Testis (tissue), 3 donors: ENCODE results near the gene SH3RF1. TPM values are rescaled to one million over a fixed set of nuclear protein-coding genes. Genes with fewer than 3 reads are reported as not detected.

ENCODE experiments used
- DNase-seq: peaks from one replicate; pipeline ENCODE4 v3.0.0-alpha.2; 2019
- H3K27ac ChIP-seq, 2 donors: fragments of 200-600 bp; sonication (generic); one replicate each; pipeline ENCODE4 v1.5.1; 2019
- H3K27me3 ChIP-seq: fragments of 200-600 bp; sonication (generic); one replicate; pipeline ENCODE4 v1.5.1; 2019
- H3K36me3 ChIP-seq: fragments of 200-600 bp; sonication (generic); one replicate; pipeline ENCODE4 v1.5.1; 2017; ENCODE audit warnings: low read depth; ENCODE audit errors: missing control alignments
- H3K4me1 ChIP-seq: fragments of 200-600 bp; sonication (generic); one replicate; pipeline ENCODE4 v1.5.1; 2019
- H3K4me3 ChIP-seq, 2 donors: fragments of 200-600 bp; sonication (generic); one replicate each; pipeline ENCODE4 v1.5.1; 2017 to 2019
- H3K9me3 ChIP-seq: fragments of 200-600 bp; sonication (generic); one replicate; pipeline ENCODE4 v1.5.1; 2017
- POLR2A ChIP-seq: fragments of 450-650 bp; IDR thresholded peaks from one replicate; pipeline ENCODE4 v1.6.1; 2017; ENCODE audit warnings: antibody characterized with exemption, mild to moderate bottlenecking, moderate library complexity
- WGBS, 2 donors: methylation state at CpG; one replicate each; pipeline ENCODE4 v1.1.5; 2018; 5-methylcytosine and 5-hydroxymethylcytosine counted together
- intact Hi-C: fragments of 100-400 bp; cut with DNase I; formaldehyde crosslinking; loops from one replicate; pipeline ENCODE4 v1.15.1; 2023; ENCODE audit warnings: low total_unique reads
- polyA plus RNA-seq: library from polyadenylated mRNA; stranded (reverse); fragments of 350-450 nt; fragmentation: Illumina TruSeq; extraction: RNeasy Lipid Tissue Mini Kit (QIAGEN cat#74804); gene quantifications from one replicate; pipeline ENCODE4 v1.2.3, GENCODE V29; 2014; ENCODE audit warnings: low read depth, low replicate concordance; ENCODE audit not compliant: insufficient read depth
- total RNA-seq, 2 donors: library from RNA; depleted of rRNA; stranded (reverse); fragments of >200 nt; gene quantifications; one replicate each; pipeline ENCODE4 v1.2.3, GENCODE V29; 2016
- TF ChIP-seq, protein P1 (sequence below), 3 experiments: fragments of 450-650 bp in 2 of 3; fragments of 200-600 bp in 1 of 3; sonication (generic) in 1 of 3; IDR thresholded peaks; one replicate each; pipeline ENCODE4 v1.5.1; 2016 to 2019; ENCODE audit warnings: antibody characterized with exemption in 3 of 3, mild to moderate bottlenecking in 2 of 3, moderate library complexity in 1 of 3

Gene SH3RF1
- total and polyA plus RNA-seq, 3 donors from 2014 or later: 15.1 to 38.9 (median 26.4) TPM

DNA sequence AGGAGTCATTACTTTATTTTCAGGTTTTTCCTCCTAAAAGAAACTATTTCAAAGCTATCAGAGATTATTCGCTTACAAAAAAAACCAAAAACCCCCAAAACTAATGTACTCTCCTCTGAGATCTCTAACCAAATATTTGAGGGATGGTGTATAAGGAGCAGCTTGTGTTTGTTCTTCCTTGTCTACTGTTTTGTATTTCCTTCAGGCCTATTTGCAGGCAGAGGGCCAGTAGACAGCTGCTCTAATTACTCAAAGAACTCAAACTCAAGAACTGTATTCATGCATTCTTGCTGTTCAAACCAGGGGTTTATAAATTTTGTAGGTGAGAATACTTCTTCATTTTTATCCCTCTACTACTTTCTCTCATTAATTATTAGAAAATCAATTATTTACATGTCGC is 51.3 kb downstream of the SH3RF1 start:
- no peak overlapping the region for H3K27ac ChIP-seq
- no peak for TF ChIP-seq POLR2A
- TF ChIP-seq, protein P1, sequence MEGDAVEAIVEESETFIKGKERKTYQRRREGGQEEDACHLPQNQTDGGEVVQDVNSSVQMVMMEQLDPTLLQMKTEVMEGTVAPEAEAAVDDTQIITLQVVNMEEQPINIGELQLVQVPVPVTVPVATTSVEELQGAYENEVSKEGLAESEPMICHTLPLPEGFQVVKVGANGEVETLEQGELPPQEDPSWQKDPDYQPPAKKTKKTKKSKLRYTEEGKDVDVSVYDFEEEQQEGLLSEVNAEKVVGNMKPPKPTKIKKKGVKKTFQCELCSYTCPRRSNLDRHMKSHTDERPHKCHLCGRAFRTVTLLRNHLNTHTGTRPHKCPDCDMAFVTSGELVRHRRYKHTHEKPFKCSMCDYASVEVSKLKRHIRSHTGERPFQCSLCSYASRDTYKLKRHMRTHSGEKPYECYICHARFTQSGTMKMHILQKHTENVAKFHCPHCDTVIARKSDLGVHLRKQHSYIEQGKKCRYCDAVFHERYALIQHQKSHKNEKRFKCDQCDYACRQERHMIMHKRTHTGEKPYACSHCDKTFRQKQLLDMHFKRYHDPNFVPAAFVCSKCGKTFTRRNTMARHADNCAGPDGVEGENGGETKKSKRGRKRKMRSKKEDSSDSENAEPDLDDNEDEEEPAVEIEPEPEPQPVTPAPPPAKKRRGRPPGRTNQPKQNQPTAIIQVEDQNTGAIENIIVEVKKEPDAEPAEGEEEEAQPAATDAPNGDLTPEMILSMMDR (IDR thresholded peaks at IDR 0.05): no peak
- intact Hi-C loops: no loop called here
- H3K9me3 ChIP-seq: no peaks in the 10 kb centered on the region
- DNase-seq: peak; percentile 48
- peaks cover 3% of the 10 kb centered on the region for H3K4me1 ChIP-seq
- WGBS, 2 donors: 63 to 73% methylated on average over 2 of the region's 2 CpGs
- no peaks in the 10 kb centered on the region for H3K36me3 ChIP-seq
- H3K4me3 ChIP-seq: no peak overlapping the region
- H3K27me3 ChIP-seq: no peaks in the 10 kb centered on the region

DNA sequence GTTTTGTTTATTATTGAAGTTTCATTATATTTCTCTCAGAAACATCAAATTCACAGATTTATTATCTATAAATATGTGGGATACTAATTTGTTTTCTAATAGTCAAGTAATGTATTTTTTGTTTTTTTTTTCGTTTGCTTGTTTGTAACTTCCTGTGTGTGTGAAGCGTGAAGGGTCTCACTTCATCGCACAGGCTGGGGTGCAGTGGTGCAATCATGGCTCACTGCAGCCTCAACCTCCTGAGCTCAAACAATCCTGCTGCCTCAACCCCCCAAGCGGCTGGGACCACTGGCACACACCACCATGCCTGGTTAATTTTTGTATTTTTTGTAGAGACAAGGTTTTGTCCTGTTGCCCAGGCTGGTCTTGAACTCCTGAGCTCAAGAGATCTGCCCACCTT is 55.1 kb downstream of the SH3RF1 start:
- no peak for TF ChIP-seq POLR2A
- TF ChIP-seq, protein P1 (IDR thresholded peaks at IDR 0.05): no peak
- WGBS, 2 donors: 72 to 90% methylated on average over 4 of the region's 4 CpGs
- no peak overlapping the region for H3K27ac ChIP-seq
- peaks cover 3% of the 10 kb centered on the region for H3K4me1 ChIP-seq
- H3K9me3 ChIP-seq: no peaks in the 10 kb centered on the region
- H3K36me3 ChIP-seq: no peaks in the 10 kb centered on the region
- DNase-seq: no peak
- no peak overlapping the region for H3K4me3 ChIP-seq
- intact Hi-C loops: no loop called here
- no peaks in the 10 kb centered on the region for H3K27me3 ChIP-seq

DNA sequence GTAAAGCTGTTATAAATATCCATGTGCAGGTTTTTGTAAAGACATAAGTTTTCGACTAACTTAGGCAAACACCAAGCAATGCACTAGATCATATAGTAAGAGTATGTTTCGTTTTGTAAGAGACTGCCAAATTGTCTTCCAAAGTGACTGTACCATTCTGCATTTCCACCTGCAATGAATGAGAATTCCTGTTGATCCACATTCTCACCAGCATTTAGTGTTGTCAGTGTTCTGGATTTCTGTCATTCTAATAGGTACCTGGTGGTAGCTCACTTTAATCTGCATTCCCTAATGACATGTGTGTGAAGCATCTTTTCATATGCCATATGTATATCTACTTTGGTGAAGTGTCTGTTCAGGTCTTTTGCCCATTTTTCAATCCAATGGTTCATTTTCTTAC is 57.8 kb downstream of the SH3RF1 start:
- Histone ChIP-seq H3K27ac (no peak overlapping the region), H3K4me3 (no peak overlapping the region), H3K4me1 (no peaks in the 10 kb centered on the region), H3K9me3 (no peaks in the 10 kb centered on the region), H3K36me3 (no peaks in the 10 kb centered on the region), H3K27me3 (no peaks in the 10 kb centered on the region)
- TF ChIP-seq, protein P1 (IDR thresholded peaks at IDR 0.05): no peak
- TF ChIP-seq POLR2A: no peak
- intact Hi-C loops: no loop called here
- DNase-seq: no peak
- 61 to 67% methylated on average over 2 of the region's 2 CpGs for WGBS, 2 donors

DNA sequence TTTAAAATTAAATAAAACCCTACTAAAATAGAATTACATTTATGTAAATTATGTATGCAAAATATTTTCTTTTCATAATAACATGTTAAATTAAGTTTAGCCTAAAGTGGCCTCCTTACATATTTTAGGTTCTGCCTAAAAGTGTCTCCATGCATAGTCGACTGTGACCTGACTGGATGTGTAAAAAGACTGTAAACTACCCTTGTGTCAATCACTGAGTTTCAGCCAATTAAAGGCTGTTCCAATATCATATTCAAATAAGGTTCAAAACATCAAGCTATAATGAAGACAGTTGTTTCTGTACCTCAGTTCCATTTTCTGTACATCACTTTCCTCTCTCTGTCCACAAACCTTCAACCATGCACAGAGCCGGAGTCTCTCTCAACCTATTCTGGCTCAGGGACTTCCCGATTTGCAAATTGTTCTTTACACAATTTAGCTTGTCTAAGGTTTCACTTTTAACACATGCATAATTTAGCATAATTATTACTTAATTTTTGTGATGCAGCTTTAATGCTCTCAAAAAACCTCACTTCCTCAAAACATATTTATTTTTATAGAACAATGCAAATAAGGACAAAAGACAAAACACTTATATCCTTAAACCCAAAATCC is 60.1 kb downstream of the SH3RF1 start:
- intact Hi-C loops: no loop called here
- no peak overlapping the region for H3K27ac ChIP-seq
- no peak for DNase-seq
- no peaks in the 10 kb centered on the region for H3K36me3 ChIP-seq
- 89 to 95% methylated on average over 3 of the region's 3 CpGs for WGBS, 2 donors
- no peaks in the 10 kb centered on the region for H3K27me3 ChIP-seq
- H3K9me3 ChIP-seq: no peaks in the 10 kb centered on the region
- no peak overlapping the region for H3K4me3 ChIP-seq
- H3K4me1 ChIP-seq: no peaks in the 10 kb centered on the region
- no peak for TF ChIP-seq POLR2A
- TF ChIP-seq, protein P1 (IDR thresholded peaks at IDR 0.05): no peak

DNA sequence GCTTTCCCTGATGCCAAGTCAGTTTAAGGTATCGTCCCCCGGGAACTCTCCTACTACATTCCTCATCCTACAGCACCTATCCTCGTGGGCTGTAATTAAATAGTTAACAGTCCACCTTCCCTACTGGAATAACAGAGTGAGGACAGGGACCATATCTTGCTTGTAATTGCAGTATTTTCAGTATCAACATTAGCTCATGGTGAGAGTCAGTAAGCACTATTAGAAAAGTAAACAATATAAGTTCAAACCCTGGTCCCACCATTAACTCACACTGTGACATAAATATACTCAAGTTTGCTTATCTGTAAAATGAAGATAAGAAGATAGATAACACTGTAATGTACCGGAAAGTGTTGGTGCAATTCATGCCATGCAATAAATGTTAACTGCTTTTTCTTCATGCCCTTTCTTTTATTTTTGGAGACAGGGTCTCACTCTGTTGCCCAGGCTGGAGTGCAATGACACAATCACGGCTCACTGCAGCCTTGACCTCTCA is 61.3 kb downstream of the SH3RF1 start:
- intact Hi-C loops: no loop called here
- 70 to 71% methylated on average over 5 of the region's 5 CpGs for WGBS, 2 donors
- no peak for DNase-seq

More for the DNA sequence above, 61.3 kb downstream of the SH3RF1 start:
- H3K4me1 ChIP-seq: no peaks in the 10 kb centered on the region
- H3K36me3 ChIP-seq: no peaks in the 10 kb centered on the region
- no peaks in the 10 kb centered on the region for H3K9me3 ChIP-seq
- H3K27me3 ChIP-seq: no peaks in the 10 kb centered on the region
- no peak overlapping the region for H3K4me3 ChIP-seq
- H3K27ac ChIP-seq: no peak overlapping the region
- TF ChIP-seq, protein P1 (IDR thresholded peaks at IDR 0.05): no peak
